Stimulated activated CD4-positive, alpha-beta T cell treated with anti-CD3 and anti-CD28 coated beads, TNF-alpha, amount 100 ng/mL, for 4 hours (primary cell): ENCODE results near the gene CKM.
"Not testable (repeated sequence)": the region's sequence is repeated elsewhere in the genome, so short reads cannot be mapped to it uniquely, and the experiment has no call there.

ENCODE experiments used
- DNase-seq, 3 experiments: peaks; one replicate each; pipeline ENCODE4 v3.0.0-alpha.2; 2020; ENCODE audit warnings: low read depth in 3 of 3

CKM gene

GRCh38 chr19:45320997-45321775 lies 1.5 kb downstream of the CKM start:
- no peak for DNase-seq

GRCh38 chr19:45315304-45315703 lies 7.4 kb downstream of the CKM start:
- DNase-seq = no peak

DNA sequence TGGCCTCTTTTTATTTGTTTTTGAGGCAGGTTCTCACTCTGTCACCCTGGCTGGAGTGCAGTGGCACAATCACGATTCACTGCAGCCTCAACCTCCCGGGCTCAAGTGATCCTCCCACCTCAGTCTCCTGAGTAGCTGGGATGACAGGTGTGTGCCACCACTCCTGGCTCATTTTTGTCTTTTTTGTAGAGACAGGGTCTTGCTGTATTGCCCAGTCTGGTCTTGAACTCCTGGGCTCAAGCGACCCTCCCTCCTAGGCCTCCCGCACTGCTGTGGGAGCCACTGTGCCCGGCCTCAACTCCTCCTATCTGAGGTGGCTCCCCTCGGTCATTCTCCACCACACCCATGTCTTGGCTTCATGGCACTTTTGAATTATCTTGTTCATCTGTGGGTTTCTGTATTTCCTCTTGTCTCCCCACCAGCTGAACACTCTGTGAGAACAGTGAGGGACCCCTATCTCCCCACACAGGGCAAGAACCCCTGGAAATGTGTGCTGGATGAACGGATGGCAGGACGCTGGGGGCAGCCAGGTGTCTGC lies 7.9 kb downstream of the CKM start:
- DNase-seq = no peak

DNA sequence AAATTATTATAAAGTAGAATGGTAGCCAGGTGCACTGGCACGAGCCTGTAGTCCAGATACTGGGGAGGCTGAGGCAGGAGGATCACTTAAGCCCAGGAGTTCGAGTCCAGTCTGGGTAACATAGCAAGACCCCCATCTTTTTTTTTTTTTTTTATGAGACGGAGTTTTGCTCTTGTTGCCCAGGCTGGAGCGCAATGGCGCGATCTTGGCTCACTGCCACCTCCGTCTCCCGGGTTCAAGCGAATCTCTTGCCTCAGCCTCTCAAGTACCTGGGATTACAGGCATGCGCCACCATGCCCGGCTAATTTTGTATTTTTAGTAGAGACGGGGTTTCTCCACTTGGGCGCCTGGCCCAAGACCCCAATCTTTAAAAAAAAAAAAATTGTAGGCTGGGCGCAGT lies 10.4 kb downstream of the CKM start:
- DNase-seq = not testable (repeated sequence)

GRCh38 chr19:45311621-45312020 lies 11.1 kb downstream of the CKM start:
- no peak for DNase-seq

GRCh38 chr19:45309322-45309721 lies 13.4 kb downstream of the CKM start:
- not testable (repeated sequence) for DNase-seq

- DNase-seq = no peak
These were observed 15.3 kb downstream of the CKM start for GRCh38 chr19:45307361-45307760.

- DNase-seq = no peak
These were observed 16.1 kb downstream of the CKM start for GRCh38 chr19:45306518-45307027.

- no peak for DNase-seq
These were observed 16.6 kb downstream of the CKM start for GRCh38 chr19:45306040-45306439.

DNA sequence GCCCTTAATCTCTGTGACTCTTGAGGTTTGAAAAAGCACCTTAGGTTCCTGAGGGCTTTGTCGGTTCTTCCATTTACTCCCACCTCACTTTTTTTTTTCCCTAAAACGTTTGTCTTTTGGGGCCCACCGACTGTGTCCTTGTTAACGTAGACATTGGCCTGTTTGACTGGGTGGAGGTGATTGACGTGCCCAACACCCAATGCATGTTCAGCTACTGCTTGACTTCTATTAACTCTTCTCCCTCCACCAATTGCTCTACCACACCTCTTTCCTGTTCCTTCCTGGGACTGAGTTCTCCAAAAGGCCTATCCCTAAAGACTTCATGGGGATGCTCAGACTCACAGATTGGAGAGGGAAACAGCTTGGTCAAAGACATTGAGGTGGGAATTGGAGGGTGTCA lies 17.3 kb downstream of the CKM start:
- DNase-seq = no peak

DNA sequence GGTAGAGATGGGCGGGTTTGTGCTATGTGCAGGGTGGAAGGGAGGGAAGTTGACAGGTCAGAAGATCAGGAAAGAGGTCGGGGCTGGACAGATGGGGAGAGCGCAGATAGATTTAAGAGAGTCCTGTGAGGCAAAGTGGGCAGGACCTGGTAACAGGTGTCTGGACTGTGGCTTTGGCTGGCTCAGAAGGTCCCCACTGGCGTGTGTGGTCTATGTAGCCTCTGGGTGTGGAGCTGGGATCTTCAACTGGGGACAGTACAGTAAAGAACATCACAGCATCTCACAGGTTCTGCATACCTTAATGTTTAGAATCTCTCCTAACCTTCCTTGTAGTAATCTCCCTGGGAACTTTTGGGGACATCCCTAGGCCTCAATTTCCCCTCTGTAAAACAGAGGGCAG lies 17.7 kb downstream of the CKM start:
- DNase-seq = no peak

GRCh38 chr19:45304141-45304926 lies 18.3 kb downstream of the CKM start:
- no peak for DNase-seq

DNA sequence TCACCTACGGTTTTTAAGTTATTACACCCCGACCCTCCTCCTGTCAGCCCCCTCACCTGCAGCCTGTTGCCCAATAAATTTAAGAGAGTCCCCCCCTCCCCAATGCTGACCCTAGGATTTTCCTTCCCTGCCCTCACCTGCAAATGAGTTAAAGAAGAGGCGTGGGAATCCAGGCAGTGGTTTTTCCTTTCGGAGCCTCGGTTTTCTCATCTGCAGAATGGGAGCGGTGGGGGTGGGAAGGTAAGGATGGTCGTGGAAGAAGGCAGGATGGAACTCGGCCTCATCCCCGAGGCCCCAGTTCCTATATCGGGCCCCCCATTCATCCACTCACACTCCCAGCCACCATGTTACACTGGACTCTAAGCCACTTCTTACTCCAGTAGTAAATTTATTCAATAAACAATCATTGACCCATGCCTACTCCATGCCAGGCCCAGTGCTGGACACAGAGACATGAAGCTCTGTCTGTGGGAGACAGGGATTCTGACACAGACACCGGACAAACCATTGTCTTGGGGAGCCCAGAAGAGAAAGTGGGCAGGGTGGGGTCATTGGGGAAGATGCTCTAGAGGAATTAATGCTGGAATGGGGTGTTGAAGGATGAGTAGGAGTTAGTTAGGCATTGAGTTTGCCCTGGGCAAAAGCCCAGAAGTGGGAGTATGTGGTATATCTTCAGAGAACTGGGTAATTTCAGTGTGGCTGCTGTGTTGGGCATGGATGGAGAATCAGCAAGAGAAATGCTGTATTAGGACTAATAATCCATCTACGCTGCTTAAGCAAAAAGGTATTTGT lies 19.2 kb downstream of the CKM start:
- DNase-seq = no peak

DNA sequence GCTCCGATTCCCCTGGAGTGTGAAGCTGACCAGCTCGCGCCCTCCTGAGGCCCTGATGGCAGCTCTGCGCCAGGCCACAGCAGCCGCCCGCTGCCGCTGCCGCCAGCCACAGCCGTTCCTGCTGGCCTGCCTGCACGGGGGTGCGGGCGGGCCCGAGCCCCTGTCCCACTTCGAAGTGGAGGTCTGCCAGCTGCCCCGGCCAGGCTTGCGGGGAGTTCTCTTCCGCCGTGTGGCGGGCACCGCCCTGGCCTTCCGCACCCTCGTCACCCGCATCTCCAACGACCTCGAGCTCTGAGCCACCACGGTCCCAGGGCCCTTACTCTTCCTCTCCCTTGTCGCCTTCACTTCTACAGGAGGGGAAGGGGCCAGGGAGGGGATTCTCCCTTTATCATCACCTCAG lies 20.3 kb downstream of the CKM start:
- no peak for DNase-seq

GRCh38 chr19:45299719-45300118 lies 23.0 kb downstream of the CKM start:
- no peak for DNase-seq

DNA sequence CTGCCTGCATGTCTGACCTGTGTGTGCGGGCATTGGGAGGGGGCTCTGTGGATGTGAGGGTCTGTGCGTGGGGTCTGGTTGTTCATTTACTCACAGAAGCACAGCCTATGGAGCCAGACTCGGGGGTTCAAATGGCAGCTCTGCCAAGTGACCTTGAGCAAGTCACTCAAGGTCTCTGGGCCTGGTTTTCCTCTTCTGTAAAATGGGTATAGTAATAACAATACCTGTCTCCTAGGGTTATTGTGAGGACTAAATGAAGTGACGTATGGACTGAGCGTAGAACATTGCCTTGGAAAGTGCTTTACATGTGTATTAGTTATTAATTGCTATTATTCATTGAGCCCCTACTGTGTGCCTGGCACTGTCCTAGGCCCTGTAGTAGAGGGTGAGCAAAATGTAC lies 24.4 kb downstream of the CKM start:
- DNase-seq = no peak

GRCh38 chr19:45297674-45298073 lies 25.0 kb downstream of the CKM start:
- no peak for DNase-seq

DNA sequence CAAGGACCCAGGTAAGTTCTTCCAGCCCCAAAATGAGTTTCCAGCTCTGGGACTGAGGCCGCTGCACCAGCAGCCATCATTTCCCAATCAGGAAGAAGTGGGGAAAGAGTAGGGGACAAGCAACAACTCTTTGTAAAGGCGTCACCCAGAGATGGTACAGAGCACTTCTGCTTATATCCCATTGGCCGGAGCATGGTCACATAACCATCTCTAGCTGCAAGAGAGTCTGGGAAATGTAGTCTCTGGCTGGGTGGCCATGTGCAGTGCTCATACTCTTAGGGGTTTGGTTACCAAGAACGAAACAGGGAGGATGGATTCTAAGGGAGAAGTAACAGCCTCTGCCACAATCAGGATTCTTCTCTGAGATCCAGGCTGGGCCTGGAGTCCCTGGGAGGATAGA lies 26.3 kb downstream of the CKM start:
- no peak for DNase-seq

DNA sequence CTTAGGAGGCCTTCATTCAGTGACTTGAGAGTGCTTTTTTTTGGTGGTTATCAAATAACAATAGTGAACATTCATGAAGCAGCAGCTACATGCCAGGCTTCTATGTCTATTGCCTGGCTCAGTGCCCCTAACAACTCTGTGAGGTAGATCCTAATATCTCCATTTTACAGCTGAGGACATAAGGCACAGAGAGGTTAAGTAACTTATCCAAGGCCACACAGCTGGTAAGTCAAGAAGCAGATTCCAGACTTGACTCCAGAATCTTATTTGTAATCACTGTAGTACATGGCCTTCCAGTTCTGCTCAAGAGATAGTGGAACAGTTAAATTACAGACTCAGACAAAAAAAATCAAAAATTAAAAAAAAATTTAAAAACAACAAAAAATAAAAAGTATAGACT lies 26.8 kb downstream of the CKM start:
- DNase-seq = no peak

DNA sequence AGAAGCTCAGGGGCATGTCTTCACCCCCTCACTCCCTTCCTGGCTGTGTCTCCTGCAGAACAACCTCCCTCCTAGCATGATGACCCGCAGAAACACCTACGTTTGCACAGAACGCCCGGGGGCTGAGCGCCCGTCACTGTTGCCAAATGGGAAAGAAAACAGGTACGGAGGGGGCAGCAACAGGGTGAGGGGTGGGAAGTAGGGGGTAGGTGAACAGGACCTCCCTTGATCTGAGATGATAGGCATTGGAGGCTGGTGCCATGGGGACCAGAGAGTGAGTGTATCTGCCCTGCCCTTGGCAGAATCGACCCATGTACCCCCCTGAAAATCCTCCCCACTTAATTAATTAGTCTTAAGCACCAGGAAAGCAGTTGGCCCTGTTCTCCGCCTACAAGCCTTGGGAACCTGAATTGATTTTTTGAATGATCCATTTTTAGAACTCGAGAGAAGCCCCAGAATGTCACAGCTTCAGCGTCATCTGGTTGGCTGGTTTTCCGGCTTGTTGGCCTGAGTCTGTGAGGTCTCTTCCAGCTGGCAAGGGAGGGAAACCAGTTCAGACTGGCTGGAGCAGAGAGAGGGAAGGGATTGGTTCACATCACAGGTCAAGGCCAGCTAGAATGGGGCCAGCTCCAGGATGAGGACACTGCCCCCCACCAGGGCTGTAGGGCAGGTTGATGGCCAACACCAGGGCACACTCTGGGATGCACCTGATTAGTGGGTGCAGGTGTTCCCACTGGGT lies 28.2 kb downstream of the CKM start:
- DNase-seq = no peak

DNA sequence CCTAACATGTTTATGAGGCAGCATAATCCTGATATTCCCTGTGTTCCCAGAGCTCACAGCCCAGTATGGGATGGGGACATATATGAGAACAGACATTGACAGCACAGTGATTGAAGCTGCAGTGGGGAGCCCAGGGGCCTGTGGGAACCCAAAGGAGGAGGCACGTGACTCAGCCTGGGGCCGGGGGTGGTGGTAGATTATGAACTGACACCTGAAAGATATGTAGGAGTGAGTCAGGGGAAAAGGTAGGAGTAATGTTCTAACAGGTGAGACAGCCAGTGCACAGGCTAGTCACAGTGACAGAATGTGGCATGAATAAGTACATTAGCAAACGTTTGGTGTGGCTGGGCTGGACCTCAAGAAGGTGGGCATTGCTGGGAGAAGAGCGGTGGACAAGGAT lies 29.0 kb downstream of the CKM start:
- DNase-seq = peak in 1 of 3 experiments; percentile 4
